DMS79 treated with DMSO at 0.1 percent for 48 hours (cell line): ENCODE results near the gene CFAP210.
A peak's percentile ranks its signal among the peaks of the same experiment; 100 is the strongest.
"Not testable (repeated sequence)": the region's sequence is repeated elsewhere in the genome, so short reads cannot be mapped to it uniquely, and the experiment has no call there.

Source experiments
- DNase-seq: peaks from one replicate; lab custom pipeline; 2025; lab: John Stamatoyannopoulos, UW

Gene CFAP210

DNA sequence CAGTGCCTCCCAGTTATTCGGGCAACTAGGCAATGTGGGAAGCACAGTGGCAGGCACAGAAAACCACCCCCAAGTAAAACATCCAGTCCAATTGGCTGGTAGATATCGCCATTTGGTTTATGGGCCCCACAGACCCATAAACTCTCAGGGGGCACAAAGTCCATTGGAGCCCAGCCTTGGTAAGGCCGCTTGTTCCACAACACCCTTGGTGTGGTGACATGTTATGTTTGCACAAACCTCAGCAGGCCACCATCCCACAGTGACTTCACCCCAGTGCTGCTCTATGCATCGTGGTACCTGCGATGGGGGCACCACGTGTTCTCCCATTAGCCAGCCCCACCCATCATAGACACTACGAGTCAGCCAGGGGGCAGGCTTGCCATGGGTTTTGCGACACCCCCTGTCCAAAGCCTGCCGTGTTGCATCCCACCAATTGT, 18.6 kb upstream of the CFAP210 start:
- no peak for DNase-seq

DNA sequence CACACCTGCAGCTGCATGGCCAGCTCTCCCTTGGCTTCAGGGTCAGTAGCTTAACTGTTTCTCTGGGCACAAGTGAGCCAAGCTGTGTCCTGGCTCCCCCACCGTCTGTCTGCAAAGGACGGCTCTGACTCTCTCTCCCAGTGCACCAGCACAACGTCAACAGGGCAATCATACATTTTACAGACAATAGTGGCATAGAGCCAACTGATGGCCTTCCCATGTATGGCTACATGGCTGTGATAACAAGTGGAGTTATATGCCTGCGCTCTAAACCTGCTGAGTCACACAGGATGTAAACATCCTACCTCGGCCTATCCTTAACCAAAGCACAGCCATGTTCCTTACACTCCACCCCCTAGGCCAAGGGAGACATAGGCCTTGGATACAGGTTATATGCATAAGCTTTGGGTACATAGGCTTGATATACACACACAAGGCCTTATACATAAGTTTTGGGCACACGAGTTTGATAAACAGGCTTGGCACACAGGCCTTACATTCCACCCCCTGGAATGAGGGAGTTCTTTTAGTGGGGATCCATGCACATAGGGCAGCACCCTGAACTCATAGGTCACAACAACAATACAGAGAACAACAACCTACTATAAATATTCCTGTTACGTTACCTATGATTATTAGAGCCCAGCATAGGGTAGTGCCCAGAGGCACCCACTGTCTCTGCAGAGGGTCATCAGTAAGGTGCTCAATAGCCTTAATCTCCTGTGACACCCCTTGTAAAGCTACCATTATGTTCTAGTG, 17.7 kb upstream of the CFAP210 start:
- no peak for DNase-seq

DNA sequence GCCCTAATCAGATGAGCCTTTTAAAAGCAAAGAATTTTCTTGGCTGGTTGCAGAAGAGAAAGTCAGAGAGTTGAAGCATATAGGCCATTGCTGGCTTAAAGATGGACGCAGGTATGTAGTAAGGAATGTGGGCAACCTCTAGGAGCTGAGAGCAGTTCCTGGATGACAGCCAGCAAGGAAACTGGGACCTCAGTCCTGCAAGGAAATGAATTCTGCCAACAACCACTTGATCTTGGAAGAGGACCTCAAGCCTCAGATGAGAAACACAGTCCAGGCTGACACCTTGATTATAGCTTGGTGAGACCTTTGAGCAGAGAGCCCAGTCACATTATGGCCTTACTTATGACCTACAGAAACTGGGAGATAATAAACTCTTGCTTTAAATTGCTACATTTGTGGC, 15.8 kb upstream of the CFAP210 start:
- DNase-seq, result peak; percentile 49

DNA sequence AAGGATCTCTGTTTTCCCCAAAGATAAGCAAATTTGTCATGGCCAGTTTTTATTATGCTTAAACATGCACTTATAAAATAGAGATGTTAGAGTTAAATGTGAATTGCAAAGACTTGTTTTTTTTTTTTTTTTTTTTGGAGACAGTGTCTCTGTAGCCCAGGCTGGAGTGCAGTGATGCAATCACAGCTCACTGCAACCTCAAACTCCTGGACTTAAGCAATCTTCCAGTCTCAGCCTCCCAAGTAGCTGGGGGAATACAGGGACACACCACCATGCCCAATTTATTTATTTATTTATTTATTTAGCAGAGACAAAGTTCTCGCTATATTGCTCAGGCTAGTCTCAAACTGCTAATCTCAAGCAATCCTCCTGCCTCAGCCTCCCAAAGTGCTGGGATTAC, 15.1 kb upstream of the CFAP210 start:
- DNase-seq, result no peak

DNA sequence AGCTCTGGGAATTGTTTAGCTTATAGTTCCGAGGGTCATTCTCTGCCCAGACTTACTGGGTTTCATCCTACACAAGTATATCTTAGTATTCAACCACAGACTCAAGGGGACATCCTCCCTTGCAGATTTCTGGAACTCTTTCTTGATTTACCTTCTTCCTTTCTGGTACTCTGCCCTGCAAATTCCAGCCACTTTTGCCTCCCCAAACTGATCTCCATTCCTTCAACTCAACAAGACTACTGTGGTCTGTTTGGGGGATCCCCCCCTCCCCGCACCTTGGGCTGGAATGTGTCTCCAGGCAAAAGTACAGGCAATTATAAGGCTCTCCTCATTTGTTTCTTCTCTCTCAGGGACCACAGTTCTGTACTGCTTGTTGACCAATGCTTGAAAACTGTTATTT, 13.4 kb upstream of the CFAP210 start:
- no peak for DNase-seq

DNA sequence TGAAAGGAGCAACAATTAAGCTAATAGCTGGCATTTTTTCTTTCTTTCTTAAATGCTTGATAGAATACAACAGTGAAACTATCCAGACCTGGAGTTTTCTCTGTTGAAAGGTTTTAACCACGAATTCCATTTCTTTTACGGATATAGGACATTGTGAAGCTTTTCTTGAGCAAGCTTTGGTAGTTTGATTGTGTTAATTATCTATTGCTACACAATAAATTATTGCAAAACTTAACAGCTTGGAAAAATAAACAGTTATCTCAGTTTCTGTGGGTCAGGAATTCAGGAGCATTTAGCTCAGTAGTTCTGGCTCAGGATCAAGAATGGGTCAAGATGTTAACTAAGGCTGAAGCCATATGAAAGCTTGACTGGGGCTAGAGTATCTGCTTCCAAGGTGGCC, 11.7 kb upstream of the CFAP210 start:
- DNase-seq, result no peak

DNA sequence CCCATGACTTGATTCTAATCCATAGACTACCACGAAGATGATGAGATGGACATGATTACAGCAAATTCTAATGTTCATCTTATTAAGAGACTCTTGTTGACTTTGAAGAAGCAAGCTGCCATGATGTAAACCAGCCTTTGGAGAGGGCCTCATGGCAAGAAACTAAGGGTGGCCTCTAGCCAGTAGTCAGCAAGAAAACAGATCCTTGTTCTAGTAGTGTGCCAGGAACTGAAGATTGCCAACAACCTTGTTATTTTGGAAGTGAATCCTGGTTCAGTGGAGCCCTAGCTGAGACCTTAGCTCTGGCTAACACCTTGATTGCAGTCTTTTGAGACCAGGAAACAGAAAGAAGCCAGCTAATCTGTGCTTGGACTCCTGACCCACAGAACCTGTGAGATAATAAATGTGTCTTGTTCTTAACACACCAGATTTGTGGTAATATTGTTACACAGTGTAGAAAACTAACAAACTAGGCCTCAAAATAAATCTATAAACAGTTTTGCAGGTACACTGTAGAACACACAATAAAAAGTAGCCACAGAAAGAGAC, 10.0 kb upstream of the CFAP210 start:
- DNase-seq, result no peak

DNA sequence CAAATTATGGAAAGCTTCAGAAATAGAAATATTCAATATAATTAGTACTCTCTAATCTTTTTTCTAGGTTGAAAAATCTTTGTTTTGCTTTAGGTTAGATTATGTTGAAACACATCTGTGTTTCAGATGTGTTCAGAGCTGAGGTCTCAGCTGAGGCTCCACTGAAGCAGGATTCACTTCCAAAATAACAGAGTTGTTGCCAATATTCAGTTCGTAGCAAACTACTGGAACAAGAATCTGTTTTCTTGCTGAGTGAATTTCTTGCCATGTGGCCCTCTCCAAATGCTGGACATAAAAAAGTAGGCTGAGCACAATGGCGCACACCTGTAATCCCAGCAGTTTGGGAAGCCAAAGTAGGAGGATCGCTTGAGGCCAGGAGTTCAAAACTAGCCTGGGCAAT, 8.8 kb upstream of the CFAP210 start:
- no peak for DNase-seq

DNA sequence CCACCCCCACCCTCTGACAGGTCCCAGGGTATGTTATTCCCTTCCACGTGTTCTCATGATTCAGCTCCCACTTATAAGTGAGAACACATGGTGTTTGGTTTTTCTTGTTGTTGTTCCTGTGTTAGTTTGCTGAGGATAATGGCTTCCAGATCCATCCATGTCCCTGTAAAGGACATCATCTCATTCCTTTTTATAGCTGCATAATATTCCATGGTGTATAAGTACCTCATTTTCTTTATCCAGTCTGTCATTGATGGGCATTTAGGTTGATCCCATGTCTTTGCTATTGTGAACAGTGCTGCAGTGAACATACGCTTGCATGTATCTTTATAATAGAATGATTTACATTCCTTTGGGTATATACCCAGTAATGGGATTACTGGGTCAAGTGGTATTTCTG, 5.0 kb upstream of the CFAP210 start:
- not testable (repeated sequence) for DNase-seq

DNA sequence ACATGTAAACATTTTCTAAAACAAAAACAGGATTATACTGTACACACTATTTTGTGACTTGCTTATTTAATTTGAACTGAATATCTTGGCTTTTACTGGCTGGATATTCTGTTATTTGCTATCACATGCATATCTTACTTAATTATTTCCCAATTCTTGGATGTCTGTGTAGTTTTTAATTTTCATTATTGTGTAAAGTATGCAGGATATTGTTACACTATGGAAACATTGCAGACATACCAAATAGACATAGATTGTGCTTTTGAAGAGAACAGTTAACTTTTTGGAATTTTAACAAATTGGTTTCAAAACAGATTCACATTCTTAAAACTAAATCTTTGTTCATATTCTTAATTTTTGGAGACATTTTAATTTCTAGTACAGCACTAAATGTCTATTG, 2.2 kb upstream of the CFAP210 start:
- DNase-seq, result no peak

DNA sequence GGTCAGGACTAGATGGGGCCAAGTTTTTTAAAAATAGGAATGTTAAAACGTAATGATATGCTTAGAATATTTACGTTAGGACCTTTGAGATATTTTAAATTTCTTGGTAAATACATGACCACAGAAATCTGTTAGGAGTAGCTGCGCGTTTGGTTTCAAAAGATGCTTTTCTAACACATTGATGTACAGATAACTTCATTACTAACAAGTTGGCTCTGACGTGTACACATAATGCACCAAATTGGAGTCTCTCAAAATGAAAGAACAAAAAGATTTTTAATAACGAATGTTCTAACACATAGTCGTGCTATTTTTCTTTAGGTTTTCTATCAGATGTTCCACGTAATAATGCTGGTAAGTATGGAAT, 672 bp upstream of the CFAP210 start:
- no peak for DNase-seq

DNA sequence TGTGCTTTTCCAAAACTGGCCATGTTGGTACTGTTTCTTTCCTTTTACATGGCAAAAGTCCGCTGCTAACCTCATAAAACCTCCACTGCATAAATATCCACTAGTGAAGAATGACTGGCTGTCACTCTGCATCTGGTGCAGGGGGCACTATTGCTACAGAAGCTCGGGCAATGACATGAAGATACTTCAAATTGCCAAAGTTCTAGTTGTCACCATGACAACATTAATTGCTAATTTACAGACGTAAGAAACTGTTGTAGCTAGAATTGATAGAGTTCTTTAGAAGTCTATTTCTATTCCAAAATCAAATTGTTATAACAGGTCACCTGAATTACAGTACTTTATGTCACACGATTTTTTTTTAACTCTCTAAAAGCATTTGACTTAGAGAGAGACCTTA, 845 bp downstream of the CFAP210 start:
- DNase-seq, result no peak

DNA sequence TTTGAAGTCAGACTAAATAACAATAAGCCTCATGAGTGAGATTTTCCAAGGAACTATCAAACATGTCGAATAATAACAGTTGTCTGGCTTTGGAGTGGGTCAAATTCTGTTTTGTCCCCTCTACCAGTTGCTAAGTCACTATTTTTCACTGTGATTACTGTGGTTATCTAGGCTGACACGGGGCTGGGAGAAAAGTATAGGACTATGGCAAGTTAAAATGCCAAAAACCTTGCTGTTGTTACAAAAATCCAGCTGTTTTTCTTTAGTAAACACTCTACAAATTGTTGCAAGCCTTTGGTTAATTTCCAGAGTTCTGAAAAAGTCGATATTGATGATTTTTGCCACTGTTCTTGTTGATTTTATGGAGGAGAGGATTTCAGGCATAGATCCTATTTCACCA, 1.5 kb downstream of the CFAP210 start:
- no peak for DNase-seq

DNA sequence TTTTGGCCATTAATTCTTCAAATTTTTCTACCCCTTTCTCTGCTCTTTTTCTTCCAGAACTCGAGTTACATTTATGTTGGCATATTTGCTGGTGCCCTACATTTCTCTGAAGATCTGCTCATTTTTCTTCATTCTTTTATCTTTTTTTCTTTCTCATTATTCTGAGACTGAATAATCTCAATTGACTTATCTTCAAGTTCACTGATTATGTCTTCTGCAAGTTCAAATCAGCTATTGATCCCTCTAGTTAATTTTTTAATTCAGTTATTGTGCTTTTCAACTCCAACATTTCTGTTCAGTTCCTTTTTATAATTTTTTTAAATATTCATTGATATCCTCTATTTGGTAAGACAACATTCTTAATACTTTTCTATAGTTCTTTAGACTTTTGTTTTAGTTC, 3.2 kb downstream of the CFAP210 start:
- no peak for DNase-seq

DNA sequence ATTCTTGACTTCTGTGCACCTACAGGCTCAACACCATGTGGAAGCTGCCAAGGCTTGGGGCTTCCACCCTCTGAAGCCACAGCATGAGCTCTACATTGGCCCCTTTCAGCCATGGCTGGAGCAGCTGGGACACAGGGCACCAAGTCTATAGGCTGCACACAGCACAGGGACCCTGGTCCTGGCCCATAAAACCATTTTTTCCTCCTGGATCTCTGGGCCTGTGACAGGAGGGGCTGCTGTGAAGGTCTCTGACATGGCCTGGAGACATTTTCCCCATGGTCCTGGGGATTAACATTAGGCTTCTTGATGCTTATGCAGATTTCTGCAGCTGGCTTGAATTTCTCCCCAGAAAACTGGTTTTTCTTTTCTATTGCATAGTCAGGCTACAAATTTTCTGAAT, 6.3 kb downstream of the CFAP210 start:
- not testable (repeated sequence) for DNase-seq

DNA sequence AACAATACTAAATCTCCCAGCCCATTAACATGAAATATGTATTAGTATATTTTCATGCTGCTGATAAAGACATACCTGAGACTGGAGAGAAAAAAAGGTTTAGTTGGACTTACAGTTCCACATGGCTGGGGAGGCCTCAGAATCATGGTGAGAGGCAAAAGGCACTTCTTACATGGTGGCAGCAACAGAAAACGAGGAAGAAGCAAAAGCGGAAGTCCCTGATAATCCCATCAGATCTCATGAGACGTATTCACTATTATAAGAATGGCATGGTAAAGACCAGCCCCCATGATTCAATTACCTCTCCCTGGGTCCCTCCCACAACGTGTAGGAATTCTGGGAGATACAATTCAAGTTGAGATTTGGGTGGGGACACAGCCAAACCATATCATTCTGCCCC, 7.4 kb downstream of the CFAP210 start:
- not testable (repeated sequence) for DNase-seq

DNA sequence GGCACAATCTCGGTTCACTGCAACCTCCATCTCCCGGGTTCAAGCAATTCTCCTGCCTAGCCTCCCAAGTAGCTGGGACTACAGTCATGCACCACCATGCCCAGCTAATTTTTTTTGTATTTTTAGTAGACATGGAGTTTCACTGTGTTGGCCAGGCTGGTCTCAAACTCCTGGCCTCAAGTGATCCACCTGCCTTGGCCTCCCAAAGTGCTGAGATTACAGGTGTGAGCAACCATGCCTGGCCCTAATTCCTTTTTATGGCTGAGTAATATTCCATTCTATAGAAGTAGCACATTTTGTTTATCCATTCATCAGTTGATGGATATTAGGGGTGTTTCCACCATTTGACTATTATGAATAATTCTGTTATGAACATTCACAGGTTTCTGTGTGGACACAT, 9.5 kb downstream of the CFAP210 start:
- not testable (repeated sequence) for DNase-seq

DNA sequence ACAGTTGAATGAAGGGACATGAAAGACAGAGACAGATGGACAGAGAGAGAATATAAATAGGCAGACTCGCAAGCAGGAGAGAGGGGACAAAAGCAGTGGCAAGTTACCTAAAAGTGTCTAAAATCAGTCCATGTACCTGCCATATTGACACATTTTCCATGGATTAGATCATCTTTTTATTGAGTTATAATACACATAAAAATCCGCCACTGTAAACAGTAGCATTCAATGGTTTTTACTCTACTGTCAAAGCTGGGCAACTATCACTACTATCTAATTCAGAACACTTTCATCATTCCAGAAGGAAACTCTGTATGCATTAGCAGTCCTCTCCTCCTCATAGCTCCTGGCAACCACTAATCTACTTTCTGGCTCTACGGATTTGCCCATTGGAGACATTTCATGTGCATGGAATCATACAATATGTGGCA, 10.1 kb downstream of the CFAP210 start:
- DNase-seq, result no peak

DNA sequence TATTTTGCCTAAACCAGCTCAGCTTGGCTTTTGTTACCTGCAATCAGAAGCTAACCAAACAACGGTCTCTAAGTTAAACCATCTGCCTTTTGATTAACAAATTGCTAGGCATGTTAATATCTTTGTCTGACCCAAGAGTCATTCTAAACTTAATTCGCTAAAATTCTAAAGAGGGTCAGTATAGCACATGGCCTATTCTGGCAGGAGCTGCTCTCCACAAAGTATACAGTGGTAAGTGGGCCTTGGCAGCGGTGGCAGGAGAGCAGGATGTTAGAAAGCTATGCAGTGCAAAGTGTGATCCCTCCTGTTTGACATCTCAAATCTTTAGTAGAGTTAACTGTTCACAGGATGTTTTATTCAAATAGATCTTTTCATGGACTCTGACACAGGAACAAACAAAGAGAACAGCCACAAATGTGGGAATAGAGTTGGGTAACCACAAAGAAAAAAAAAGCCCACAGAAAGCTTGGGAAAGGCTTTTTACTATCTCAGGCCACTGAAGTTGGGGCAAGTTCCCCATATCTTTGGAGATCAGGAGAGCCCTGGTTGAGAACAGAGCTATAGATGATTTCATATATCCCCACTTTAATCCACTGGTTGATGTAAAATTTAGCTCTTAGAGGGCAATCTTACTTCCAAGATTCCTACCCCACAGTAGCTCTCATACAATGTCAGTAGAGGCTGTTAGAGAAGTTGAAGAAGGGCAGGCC, 10.6 kb downstream of the CFAP210 start:
- no peak for DNase-seq

DNA sequence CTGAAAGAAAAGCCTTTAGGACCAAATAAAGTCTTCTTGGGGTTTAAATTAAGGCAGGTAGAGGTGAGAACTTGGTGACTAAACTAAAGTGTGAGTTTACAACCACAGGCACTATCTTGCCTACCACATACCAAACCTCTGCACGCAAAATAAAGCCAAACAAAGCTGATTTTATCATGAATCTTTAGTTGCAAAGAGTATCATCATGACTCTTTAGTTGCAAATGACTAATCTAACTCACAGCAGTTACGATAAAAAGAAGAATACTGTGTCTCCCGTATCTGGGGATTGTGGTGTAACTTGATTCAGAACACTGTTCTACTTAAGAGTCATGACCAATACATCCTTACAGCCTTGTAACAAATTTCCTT, 11.2 kb downstream of the CFAP210 start:
- no peak for DNase-seq

DNA sequence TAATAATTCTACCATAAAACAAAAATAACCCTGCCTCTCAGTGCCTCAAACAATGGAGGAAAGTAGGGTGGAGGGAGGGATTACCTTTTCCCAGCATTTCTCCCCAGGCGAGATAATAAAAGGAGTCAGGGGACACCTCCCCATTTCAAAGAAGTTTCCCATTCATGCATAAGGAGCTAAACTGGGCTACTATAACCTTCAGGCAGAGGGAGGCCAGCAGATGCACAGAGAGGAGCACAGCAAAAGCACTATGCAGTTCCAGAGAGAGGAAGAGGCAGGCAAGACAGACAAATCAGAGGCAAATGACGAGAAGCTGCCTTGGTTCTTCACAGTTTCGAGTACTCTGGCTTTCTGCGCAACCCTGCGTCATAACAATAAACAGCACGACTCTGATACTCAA, 17.4 kb downstream of the CFAP210 start:
- DNase-seq, result no peak

DNA sequence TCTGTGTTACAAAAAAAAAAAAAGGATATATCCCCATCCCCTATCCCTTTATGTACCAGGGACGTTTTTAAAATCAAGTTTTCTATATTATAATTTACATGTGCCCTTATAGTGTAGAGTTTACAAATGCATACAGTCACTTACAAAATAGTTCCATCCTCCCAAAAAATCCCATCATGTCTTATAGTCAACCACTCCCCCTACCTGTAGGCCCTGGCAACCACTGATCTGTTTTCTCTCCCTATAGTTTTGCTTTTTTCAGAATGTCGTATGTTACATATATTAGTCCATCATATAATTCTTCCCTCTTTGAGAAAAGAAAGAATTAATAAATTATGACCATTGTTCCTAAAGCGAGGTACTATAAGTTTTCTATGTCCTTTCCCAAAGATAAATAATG, 17.8 kb downstream of the CFAP210 start:
- no peak for DNase-seq

DNA sequence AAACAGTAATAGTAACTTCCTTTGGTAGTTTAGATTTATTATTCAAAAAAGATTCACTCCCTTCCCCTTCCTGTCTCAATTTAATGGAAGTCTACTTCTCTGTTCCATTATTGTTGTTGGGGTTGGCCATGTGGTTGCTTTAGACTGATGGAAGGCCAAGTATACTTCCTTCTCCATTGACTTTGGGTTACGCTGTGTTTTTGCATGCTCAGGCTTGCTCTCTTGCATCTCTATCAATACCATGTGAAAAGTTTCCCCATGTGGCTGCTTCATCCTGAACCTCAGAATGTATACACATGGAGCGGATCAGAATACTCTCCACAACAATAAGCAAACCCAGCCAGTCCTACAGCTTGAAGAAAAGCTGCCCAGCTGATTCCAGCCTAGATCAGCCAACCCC, 20.3 kb downstream of the CFAP210 start:
- no peak for DNase-seq

DNA sequence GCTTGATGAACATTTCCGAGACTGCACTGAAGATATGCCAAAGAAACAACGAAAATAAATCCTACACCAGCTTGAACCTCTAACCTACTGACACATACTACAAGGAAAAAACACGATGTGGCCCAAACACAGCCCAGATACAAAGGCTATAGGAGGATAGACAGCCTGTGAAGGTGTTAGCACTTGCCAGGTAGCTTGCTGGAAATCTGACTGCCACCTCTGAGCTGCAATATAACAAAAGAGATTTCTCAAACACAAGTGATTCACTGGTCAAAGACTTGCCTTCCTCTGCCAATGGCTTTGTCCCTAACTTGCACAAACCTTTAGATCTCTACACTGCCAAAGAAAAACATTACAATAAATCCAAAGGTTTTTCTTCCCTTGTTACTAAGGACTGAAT, 21.1 kb downstream of the CFAP210 start:
- no peak for DNase-seq
